ENCODE measurements around the gene PLGRKT.
"Not testable (repeated sequence)": the region's sequence is repeated elsewhere in the genome, so short reads cannot be mapped to it uniquely, and the experiment has no call there.

DNA sequence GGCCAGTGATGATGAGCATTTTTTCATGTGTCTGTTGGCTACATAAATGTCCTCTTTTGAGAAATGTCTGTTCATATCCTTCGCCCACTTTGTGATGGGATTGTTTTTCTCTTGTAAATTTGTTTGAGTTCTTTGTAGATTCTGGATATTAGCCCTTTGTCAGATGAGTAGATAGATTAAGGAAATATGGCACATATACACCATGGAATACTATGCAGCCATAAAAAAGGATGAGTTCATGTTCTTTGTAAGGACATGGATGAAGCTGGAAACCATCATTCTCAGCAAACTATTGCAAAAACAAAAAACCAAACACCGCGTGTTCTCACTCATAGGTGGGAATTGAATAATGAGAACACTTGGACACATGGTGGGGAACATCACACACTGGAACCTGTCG is 7.4 kb upstream of the PLGRKT start:
- TF ChIP-seq, protein P1, sequence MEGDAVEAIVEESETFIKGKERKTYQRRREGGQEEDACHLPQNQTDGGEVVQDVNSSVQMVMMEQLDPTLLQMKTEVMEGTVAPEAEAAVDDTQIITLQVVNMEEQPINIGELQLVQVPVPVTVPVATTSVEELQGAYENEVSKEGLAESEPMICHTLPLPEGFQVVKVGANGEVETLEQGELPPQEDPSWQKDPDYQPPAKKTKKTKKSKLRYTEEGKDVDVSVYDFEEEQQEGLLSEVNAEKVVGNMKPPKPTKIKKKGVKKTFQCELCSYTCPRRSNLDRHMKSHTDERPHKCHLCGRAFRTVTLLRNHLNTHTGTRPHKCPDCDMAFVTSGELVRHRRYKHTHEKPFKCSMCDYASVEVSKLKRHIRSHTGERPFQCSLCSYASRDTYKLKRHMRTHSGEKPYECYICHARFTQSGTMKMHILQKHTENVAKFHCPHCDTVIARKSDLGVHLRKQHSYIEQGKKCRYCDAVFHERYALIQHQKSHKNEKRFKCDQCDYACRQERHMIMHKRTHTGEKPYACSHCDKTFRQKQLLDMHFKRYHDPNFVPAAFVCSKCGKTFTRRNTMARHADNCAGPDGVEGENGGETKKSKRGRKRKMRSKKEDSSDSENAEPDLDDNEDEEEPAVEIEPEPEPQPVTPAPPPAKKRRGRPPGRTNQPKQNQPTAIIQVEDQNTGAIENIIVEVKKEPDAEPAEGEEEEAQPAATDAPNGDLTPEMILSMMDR (IDR thresholded peaks at IDR 0.05), result not testable (repeated sequence)
- not testable (repeated sequence) for TF ChIP-seq POLR2A (IDR thresholded peaks at IDR 0.05)
